ENCODE measurements around the gene ATXN7L3. TPM values are rescaled to one million over a fixed set of nuclear protein-coding genes. Genes with fewer than 3 reads are reported as not detected.
"Not testable (repeated sequence)": the region's sequence is repeated elsewhere in the genome, so short reads cannot be mapped to it uniquely, and the experiment has no call there.

Gene ATXN7L3
- total and polyA plus RNA-seq, 4 donors, result 30.1 to 70.6 (median 50.5) TPM

GRCh38 chr17:44147812-44148211, 51.9 kb downstream of the ATXN7L3 start:
- 93 to 94% methylated on average over 4 of the region's 4 CpGs for WGBS, 2 donors
- Histone ChIP-seq H3K4me1 (ENCODE audit: control insufficient read depth in 5 of 5, insufficient read depth in 5 of 5, low read length in 5 of 5) (peaks cover 0 to 4% (median 0%) of the 10 kb centered on the region in 5 donors), H3K36me3 (ENCODE audit: control insufficient read depth in 4 of 4, insufficient read depth in 4 of 4, low read length in 4 of 4) (peaks cover 0 to 6% (median 0%) of the 10 kb centered on the region in 4 donors), H3K4me3 (no peak overlapping the region), H3K27ac (ENCODE audit: low read depth in 1 of 2, low read length in 1 of 2) (peak overlapping the region in 1 of 2 donors; percentile 37), H3K27me3 (ENCODE audit: control insufficient read depth in 3 of 3, insufficient read depth in 3 of 3, low read length in 2 of 3) (no peaks in the 10 kb centered on the region), H3K9me3 (ENCODE audit: control insufficient read depth in 4 of 4, insufficient read depth in 3 of 4, low read length in 3 of 4) (no peaks in the 10 kb centered on the region), H3K9ac (ENCODE audit: insufficient read depth in 1 of 2, low read length in 2 of 2) (no peak overlapping the region)
- TF ChIP-seq, protein P1, sequence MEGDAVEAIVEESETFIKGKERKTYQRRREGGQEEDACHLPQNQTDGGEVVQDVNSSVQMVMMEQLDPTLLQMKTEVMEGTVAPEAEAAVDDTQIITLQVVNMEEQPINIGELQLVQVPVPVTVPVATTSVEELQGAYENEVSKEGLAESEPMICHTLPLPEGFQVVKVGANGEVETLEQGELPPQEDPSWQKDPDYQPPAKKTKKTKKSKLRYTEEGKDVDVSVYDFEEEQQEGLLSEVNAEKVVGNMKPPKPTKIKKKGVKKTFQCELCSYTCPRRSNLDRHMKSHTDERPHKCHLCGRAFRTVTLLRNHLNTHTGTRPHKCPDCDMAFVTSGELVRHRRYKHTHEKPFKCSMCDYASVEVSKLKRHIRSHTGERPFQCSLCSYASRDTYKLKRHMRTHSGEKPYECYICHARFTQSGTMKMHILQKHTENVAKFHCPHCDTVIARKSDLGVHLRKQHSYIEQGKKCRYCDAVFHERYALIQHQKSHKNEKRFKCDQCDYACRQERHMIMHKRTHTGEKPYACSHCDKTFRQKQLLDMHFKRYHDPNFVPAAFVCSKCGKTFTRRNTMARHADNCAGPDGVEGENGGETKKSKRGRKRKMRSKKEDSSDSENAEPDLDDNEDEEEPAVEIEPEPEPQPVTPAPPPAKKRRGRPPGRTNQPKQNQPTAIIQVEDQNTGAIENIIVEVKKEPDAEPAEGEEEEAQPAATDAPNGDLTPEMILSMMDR (IDR thresholded peaks at IDR 0.05; ENCODE audit: control extremely low read depth, extremely low read depth), result no peak
- DNase-seq (no peak), ATAC-seq (ENCODE audit: insufficient read depth, low FRiP score) (no peak)

GRCh38 chr17:44146375-44147346, 53.0 kb downstream of the ATXN7L3 start:
- DNase-seq, result no peak
- TF ChIP-seq, protein P1 (IDR thresholded peaks at IDR 0.05; ENCODE audit: control extremely low read depth, extremely low read depth), result no peak
- Histone ChIP-seq H3K36me3 (ENCODE audit: control insufficient read depth in 4 of 4, insufficient read depth in 4 of 4, low read length in 4 of 4) (peaks cover 0 to 6% (median 0%) of the 10 kb centered on the region in 4 donors), H3K4me3 (no peak overlapping the region), H3K27me3 (ENCODE audit: control insufficient read depth in 3 of 3, insufficient read depth in 3 of 3, low read length in 2 of 3) (no peaks in the 10 kb centered on the region), H3K9me3 (ENCODE audit: control insufficient read depth in 4 of 4, insufficient read depth in 3 of 4, low read length in 3 of 4) (no peaks in the 10 kb centered on the region), H3K4me1 (ENCODE audit: control insufficient read depth in 5 of 5, insufficient read depth in 5 of 5, low read length in 5 of 5) (peaks cover 0 to 8% (median 2%) of the 10 kb centered on the region in 5 donors), H3K9ac (ENCODE audit: insufficient read depth in 1 of 2, low read length in 2 of 2) (no peak overlapping the region), H3K27ac (ENCODE audit: low read depth in 1 of 2, low read length in 1 of 2) (peak overlapping the region in 1 of 2 donors; percentile 92)
- 51 to 57% methylated on average over 2 of the region's 2 CpGs for WGBS, 2 donors
- no peak for ATAC-seq (ENCODE audit: insufficient read depth, low FRiP score)

GRCh38 chr17:44144966-44145739, 54.5 kb downstream of the ATXN7L3 start:
- TF ChIP-seq, protein P1 (IDR thresholded peaks at IDR 0.05; ENCODE audit: control extremely low read depth, extremely low read depth), result no peak
- peaks cover 0 to 12% (median 2%) of the 10 kb centered on the region in 5 donors for H3K4me1 ChIP-seq (ENCODE audit: control insufficient read depth in 5 of 5, insufficient read depth in 5 of 5, low read length in 5 of 5)

DNA sequence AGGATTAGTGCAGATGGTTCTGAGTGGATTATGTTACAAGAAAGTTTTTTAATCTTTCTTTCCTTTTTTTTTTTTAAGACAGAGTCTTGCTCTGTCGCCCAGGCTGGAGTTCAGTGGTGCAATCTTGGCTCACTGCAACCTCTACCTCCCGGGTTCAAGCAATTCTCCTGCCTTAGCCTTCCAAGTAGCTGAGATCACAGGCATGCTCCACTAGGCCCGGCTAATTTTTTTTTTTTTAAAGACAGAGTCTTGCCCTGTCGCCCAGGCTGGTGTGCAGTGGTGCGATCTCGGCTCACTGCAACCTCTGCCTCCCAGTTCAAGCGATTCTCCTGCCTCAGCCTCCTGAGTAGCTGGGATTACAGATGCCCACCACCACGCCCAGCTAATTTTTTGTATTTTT, 55.8 kb downstream of the ATXN7L3 start:
- H3K4me1 ChIP-seq (ENCODE audit: control insufficient read depth in 5 of 5, insufficient read depth in 5 of 5, low read length in 5 of 5), result peaks cover 0 to 12% (median 2%) of the 10 kb centered on the region in 5 donors
- H3K36me3 ChIP-seq (ENCODE audit: control insufficient read depth in 4 of 4, insufficient read depth in 4 of 4, low read length in 4 of 4); H3K9ac ChIP-seq (ENCODE audit: insufficient read depth in 1 of 2, low read length in 2 of 2); H3K27me3 ChIP-seq (ENCODE audit: control insufficient read depth in 3 of 3, insufficient read depth in 3 of 3, low read length in 2 of 3); ATAC-seq (ENCODE audit: insufficient read depth, low FRiP score); DNase-seq; H3K9me3 ChIP-seq (ENCODE audit: control insufficient read depth in 4 of 4, insufficient read depth in 3 of 4, low read length in 3 of 4); H3K27ac ChIP-seq (ENCODE audit: low read depth in 1 of 2, low read length in 1 of 2); H3K4me3 ChIP-seq: not testable (repeated sequence)
- 90 to 95% methylated on average over 8 of the region's 8 CpGs for WGBS, 2 donors

More at GRCh38 chr17:44144966-44145739, 54.5 kb downstream of the ATXN7L3 start:
- no peaks in the 10 kb centered on the region for H3K27me3 ChIP-seq (ENCODE audit: control insufficient read depth in 3 of 3, insufficient read depth in 3 of 3, low read length in 2 of 3)
- H3K9me3 ChIP-seq (ENCODE audit: control insufficient read depth in 4 of 4, insufficient read depth in 3 of 4, low read length in 3 of 4), result no peaks in the 10 kb centered on the region
- H3K4me3 ChIP-seq, result no peak overlapping the region
- no peak overlapping the region for H3K9ac ChIP-seq (ENCODE audit: insufficient read depth in 1 of 2, low read length in 2 of 2)
- H3K36me3 ChIP-seq (ENCODE audit: control insufficient read depth in 4 of 4, insufficient read depth in 4 of 4, low read length in 4 of 4), result peaks cover 0 to 6% (median 0%) of the 10 kb centered on the region in 4 donors
- no peak for ATAC-seq (ENCODE audit: insufficient read depth, low FRiP score)
- WGBS, 2 donors, result 79 to 83% methylated on average over 7 of the region's 7 CpGs
- H3K27ac ChIP-seq (ENCODE audit: low read depth in 1 of 2, low read length in 1 of 2), result peak overlapping the region in 1 of 2 donors; percentile 92
- no peak for DNase-seq

All from lung (tissue), 12 donors.